Uterus (tissue), 4 donors: Measurements from ENCODE around the gene ADGRG7. TPM values are rescaled to one million over a fixed set of nuclear protein-coding genes. Genes with fewer than 3 reads are reported as not detected.

ENCODE experiments used
- DNase-seq, 2 donors: peaks; one replicate each; pipeline ENCODE4 v3.0.0-alpha.2; 2019 to 2020
- H3K27ac ChIP-seq, 2 donors: fragments of 200-600 bp; sonication (generic); 1 replicate in 1 of 2; 2 replicates in 1 of 2; pipeline ENCODE4 v1.5.1; 2016 to 2018
- H3K27me3 ChIP-seq, 2 donors: fragments of 200-600 bp; sonication (generic); one replicate each; pipeline ENCODE4 v1.5.1; 2018 to 2019; ENCODE audit warnings: control low read depth in 1 of 2
- H3K36me3 ChIP-seq, 2 donors: fragments of 200-600 bp; sonication (generic); one replicate each; pipeline ENCODE4 v1.5.1; 2019; ENCODE audit warnings: control low read depth in 1 of 2
- H3K4me1 ChIP-seq, 2 donors: fragments of 200-600 bp; sonication (generic); one replicate each; pipeline ENCODE4 v1.5.1; 2018 to 2019; ENCODE audit warnings: control low read depth in 1 of 2
- H3K4me3 ChIP-seq, 2 donors: fragments of 200-600 bp; sonication (generic); 1 replicate in 1 of 2; 2 replicates in 1 of 2; pipeline ENCODE4 v1.5.1; 2018 to 2019; ENCODE audit warnings: mild to moderate bottlenecking in 1 of 2
- H3K9me3 ChIP-seq, 2 donors: fragments of 200-600 bp; sonication (generic); one replicate each; pipeline ENCODE4 v1.5.1; 2019; ENCODE audit warnings: control low read depth in 1 of 2
- POLR2A ChIP-seq, 2 donors: fragments of 450-650 bp; IDR thresholded peaks; one replicate each; pipeline ENCODE4 v1.6.1; 2016; ENCODE audit warnings: antibody characterized with exemption in 2 of 2, mild to moderate bottlenecking in 1 of 2, moderate library complexity in 1 of 2
- intact Hi-C: fragments of 100-400 bp; cut with DNase I; formaldehyde crosslinking; loops from one replicate; pipeline ENCODE4 v1.15.1; 2023; ENCODE audit warnings: low total_unique reads
- total RNA-seq, 4 donors: library from RNA; depleted of rRNA in 3 of 4; stranded (reverse); fragments of >200 nt in 3 of 4; gene quantifications; one replicate each; pipeline versions ENCODE4 v1.1.0 to v1.2.4, GENCODE V29; 2014 to 2023
- TF ChIP-seq, protein P1 (sequence below), 4 experiments: fragments of 200-600 bp in 2 of 4; fragments of 450-650 bp in 2 of 4; sonication (generic) in 2 of 4; IDR thresholded peaks; one replicate each; pipeline ENCODE4 v1.5.1; 2016 to 2019; ENCODE audit warnings: antibody characterized with exemption in 4 of 4, mild to moderate bottlenecking in 2 of 4, moderate library complexity in 1 of 4
- donor health status: DM: yes; HTN: yes; CAD: no.

The ADGRG7 gene
- total RNA-seq, 4 donors from 2014 or later: 0.21 to 0.70 TPM; not detected in 2

DNA sequence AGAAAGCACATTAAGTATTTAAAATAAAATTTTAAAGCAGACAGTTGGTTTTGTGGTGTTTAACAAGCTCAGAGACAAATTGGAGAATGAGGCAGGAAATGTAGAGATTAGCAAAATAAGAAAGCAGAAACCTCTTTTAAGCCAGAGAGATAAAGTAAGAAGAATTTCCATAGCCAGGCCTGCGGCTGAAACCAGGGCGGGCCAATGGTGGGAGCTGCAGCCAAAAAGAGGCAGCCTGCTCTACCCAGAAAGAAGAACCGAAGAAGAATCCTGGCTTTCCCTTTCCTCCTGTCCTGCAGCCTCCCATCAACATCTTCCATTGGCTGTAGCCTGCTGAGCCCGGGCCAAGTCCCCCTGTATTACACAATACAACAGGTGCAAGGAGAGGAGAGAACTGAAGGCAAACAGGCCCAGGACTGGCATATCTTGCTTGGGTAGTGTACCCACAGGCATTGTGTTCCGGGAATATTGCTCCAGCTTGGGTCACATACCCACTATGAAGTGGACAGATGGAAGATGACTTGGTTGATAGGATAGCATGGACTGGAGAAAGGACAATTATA is 88.4 kb downstream of the ADGRG7 start:
- TF ChIP-seq POLR2A (IDR thresholded peaks at IDR 0.05): no peak
- H3K36me3 ChIP-seq: no peaks in the 10 kb centered on the region

DNA sequence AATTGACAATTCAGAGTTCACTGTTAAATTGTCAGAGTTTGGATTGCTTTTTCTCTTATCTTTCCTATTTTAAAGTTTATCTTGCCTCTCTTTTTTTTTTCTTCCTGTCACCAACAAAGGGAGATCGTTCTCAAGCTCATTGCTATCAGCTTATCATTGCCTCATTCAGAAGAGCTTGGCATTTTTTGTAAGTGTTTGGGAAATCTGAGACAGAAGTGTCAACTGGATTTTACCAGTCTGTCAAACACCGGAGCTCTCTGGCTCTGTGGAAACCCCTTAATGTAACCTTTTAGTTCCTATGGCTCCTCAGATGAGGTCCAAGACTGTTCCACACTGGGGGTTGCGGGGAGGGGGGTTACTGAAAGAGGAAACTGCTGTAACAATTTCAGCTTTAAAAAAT is 89.3 kb downstream of the ADGRG7 start:
- H3K27me3 ChIP-seq: peaks cover 0 to 10% of the 10 kb centered on the region in 2 donors
- intact Hi-C loops: no loop called here
- H3K4me1 ChIP-seq: no peaks in the 10 kb centered on the region
- no peak overlapping the region for H3K27ac ChIP-seq
- no peaks in the 10 kb centered on the region for H3K9me3 ChIP-seq
- no peak overlapping the region for H3K4me3 ChIP-seq
- DNase-seq: no peak
- TF ChIP-seq POLR2A (IDR thresholded peaks at IDR 0.05): no peak
- TF ChIP-seq, protein P1, sequence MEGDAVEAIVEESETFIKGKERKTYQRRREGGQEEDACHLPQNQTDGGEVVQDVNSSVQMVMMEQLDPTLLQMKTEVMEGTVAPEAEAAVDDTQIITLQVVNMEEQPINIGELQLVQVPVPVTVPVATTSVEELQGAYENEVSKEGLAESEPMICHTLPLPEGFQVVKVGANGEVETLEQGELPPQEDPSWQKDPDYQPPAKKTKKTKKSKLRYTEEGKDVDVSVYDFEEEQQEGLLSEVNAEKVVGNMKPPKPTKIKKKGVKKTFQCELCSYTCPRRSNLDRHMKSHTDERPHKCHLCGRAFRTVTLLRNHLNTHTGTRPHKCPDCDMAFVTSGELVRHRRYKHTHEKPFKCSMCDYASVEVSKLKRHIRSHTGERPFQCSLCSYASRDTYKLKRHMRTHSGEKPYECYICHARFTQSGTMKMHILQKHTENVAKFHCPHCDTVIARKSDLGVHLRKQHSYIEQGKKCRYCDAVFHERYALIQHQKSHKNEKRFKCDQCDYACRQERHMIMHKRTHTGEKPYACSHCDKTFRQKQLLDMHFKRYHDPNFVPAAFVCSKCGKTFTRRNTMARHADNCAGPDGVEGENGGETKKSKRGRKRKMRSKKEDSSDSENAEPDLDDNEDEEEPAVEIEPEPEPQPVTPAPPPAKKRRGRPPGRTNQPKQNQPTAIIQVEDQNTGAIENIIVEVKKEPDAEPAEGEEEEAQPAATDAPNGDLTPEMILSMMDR (IDR thresholded peaks at IDR 0.05): no peak
- no peaks in the 10 kb centered on the region for H3K36me3 ChIP-seq

More for the DNA sequence above, 88.4 kb downstream of the ADGRG7 start:
- DNase-seq: no peak
- no peaks in the 10 kb centered on the region for H3K9me3 ChIP-seq
- H3K27me3 ChIP-seq: peaks cover 0 to 10% of the 10 kb centered on the region in 2 donors
- intact Hi-C loops: no loop called here
- H3K4me3 ChIP-seq: no peak overlapping the region
- no peak overlapping the region for H3K27ac ChIP-seq
- no peaks in the 10 kb centered on the region for H3K4me1 ChIP-seq

DNA sequence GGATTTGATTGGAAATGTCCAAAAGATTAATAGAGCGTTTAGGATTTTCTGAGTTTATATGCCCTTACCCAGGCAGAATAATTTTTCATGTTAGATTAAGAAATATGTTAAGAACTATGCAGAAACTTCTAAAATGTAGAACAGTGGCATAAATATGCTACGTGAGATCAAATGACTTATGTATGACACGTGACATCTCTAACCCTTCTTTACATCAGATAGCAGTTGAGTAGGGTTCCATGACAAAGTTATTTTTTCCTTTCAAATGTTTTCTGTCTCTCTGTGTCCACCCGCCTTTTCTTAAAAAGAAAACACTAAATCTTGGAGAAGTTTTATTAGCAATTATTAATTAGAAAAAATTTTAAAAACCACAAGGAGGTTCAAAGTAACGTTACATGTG is 91.3 kb downstream of the ADGRG7 start:
- no peak overlapping the region for H3K4me3 ChIP-seq
- intact Hi-C loops: no loop called here
- no peak overlapping the region for H3K27ac ChIP-seq
- no peak for DNase-seq
- TF ChIP-seq, protein P1 (IDR thresholded peaks at IDR 0.05): no peak
- no peak for TF ChIP-seq POLR2A (IDR thresholded peaks at IDR 0.05)
- H3K9me3 ChIP-seq: no peaks in the 10 kb centered on the region
- no peaks in the 10 kb centered on the region for H3K36me3 ChIP-seq
- H3K27me3 ChIP-seq: peaks cover 0 to 10% of the 10 kb centered on the region in 2 donors
- H3K4me1 ChIP-seq: no peaks in the 10 kb centered on the region

DNA sequence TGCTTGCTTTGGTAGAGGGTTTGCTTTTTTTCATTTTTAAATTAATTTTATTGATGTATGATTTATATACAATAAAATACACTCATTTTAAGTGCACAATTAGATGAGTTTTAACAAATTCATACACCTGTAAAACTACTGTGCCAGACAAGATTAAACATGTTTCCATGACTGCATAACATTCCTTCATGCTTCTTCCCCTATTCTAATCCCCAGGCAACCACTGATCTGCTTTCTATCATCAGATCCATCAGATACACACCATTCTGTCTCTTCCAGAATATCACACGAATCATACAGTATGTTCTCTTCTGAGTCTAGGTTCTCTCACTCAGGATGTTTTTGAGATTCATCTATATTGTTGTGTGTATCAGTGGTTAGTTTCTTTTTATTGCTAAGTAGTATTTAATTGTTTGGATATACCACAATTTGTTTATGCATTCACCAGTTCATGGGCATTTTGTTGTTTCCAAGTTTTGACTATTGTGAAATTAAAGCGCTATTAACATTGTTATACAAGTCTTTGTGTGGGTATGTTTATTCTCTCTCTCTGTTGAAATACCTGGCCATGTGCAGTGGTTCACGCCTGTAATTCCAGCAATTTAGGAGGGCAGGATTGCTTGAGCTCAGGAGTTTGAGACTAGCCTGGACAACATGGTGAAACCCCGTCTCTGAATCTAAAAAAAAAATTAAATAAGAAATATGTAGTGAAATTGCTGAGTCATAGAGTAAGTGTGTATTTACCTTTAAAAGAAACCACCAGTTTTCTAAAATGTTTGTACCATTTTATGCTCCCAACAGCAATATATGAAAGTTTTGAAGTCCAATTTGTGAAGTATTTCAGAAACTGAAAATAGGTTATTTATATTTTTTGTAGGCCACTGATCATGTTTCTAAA is 92.9 kb downstream of the ADGRG7 start:
- intact Hi-C loops: no loop called here
- TF ChIP-seq POLR2A (IDR thresholded peaks at IDR 0.05): no peak
- TF ChIP-seq, protein P1 (IDR thresholded peaks at IDR 0.05): no peak
- no peak for DNase-seq
- no peaks in the 10 kb centered on the region for H3K9me3 ChIP-seq
- no peak overlapping the region for H3K27ac ChIP-seq
- no peaks in the 10 kb centered on the region for H3K4me1 ChIP-seq
- H3K4me3 ChIP-seq: no peak overlapping the region
- peaks cover 0 to 10% of the 10 kb centered on the region in 2 donors for H3K27me3 ChIP-seq
- H3K36me3 ChIP-seq: no peaks in the 10 kb centered on the region

DNA sequence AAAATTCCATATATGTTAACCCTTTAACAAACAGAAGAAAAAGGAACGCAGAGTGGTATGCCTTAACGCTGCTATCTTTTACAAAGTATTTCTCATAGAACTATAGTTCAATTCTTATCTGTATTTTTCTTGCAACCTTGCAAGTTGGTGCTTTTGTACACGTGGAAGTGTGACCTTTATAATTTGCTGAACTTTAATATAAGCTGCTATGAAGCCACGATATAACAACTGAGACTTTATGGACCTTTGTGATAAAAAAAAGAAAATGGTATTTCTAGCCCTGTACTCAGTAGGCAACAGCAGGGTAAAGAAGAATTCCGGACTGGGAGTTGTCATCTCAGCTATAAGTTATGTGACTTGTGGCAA is 93.6 kb downstream of the ADGRG7 start:
- intact Hi-C loops: no loop called here
- no peak overlapping the region for H3K4me3 ChIP-seq
- no peak for TF ChIP-seq POLR2A (IDR thresholded peaks at IDR 0.05)
- TF ChIP-seq, protein P1 (IDR thresholded peaks at IDR 0.05): no peak
- DNase-seq: no peak
- H3K36me3 ChIP-seq: no peaks in the 10 kb centered on the region
- H3K9me3 ChIP-seq: no peaks in the 10 kb centered on the region
- no peak overlapping the region for H3K27ac ChIP-seq
- peaks cover 0 to 10% of the 10 kb centered on the region in 2 donors for H3K27me3 ChIP-seq
- H3K4me1 ChIP-seq: no peaks in the 10 kb centered on the region
